H1 (cell line): ENCODE results near the gene CHCHD1. TPM values are rescaled to one million over a fixed set of nuclear protein-coding genes. Genes with fewer than 3 reads are reported as not detected.

Source experiments
- CTCF ChIA-PET: fragments of 300-600 bp; sonication (Branson Sonifier 250); formaldehyde crosslinking; loops from one replicate; lab custom pipeline; 2021; ENCODE audit not compliant: partially characterized antibody; lab: Charles Lee
- POLR2A ChIA-PET: fragments of 300-600 bp; sonication (Branson Sonifier 250); formaldehyde crosslinking; loops from one replicate; lab custom pipeline; 2021; ENCODE audit warnings: inconsistent platforms; ENCODE audit not compliant: partially characterized antibody; lab: Charles Lee
- DNase-seq, 2 experiments: peaks; one replicate each; pipeline versions ENCODE4 v3.0.0 to v3.0.0-alpha.2; 2010 to 2022; ENCODE audit warnings: low spot score in 2 of 2, low read depth in 1 of 2, mixed read lengths in 1 of 2
- FAIRE-seq: peaks from 2 replicates; lab custom pipeline; 2011; peaks lifted over from hg19 to GRCh38; lab: Jason Lieb, UNC
- H2AFZ ChIP-seq: 2 replicates; pipeline ENCODE4 v1.8.1; 2012; ENCODE audit warnings: low read length, inconsistent platforms
- H2AK5ac ChIP-seq: 2 replicates; pipeline ENCODE4 v1.6.1; 2013; ENCODE audit warnings: low read depth, low read length
- H2BK120ac ChIP-seq: replicated peaks from 2 replicates; pipeline ENCODE3; 2013; ENCODE audit warnings: low read depth, low read length, inconsistent platforms
- H2BK12ac ChIP-seq: 2 replicates; pipeline ENCODE4 v1.6.1; 2013; ENCODE audit warnings: low read depth, low read length
- H2BK15ac ChIP-seq: 2 replicates; pipeline ENCODE4 v1.6.1; 2013; ENCODE audit warnings: low read length
- H2BK20ac ChIP-seq: 2 replicates; pipeline ENCODE4 v1.6.1; 2013; ENCODE audit warnings: low read length
- H2BK5ac ChIP-seq: 2 replicates; pipeline ENCODE4 v1.6.1; 2013; ENCODE audit warnings: low read depth, low read length
- H3K14ac ChIP-seq: 2 replicates; pipeline ENCODE4 v1.6.1; 2013; ENCODE audit warnings: inconsistent platforms; ENCODE audit not compliant: insufficient read length
- H3K18ac ChIP-seq: 2 replicates; pipeline ENCODE4 v1.6.1; 2013; ENCODE audit warnings: low read length; ENCODE audit errors: extremely low read depth
- H3K23ac ChIP-seq: 2 replicates; pipeline ENCODE4 v1.6.1; 2013; ENCODE audit warnings: inconsistent platforms; ENCODE audit not compliant: insufficient read length
- H3K23me2 ChIP-seq: 2 replicates; pipeline ENCODE4 v1.6.1; 2013; ENCODE audit warnings: low read depth, low read length
- H3K27ac ChIP-seq: 2 replicates; pipeline ENCODE4 v1.6.1; 2011; ENCODE audit warnings: low read depth, low read length, inconsistent platforms
- H3K27me3 ChIP-seq, 4 experiments: replicated peaks in 1 of 4; 1 replicate in 1 of 4; 2 replicates in 3 of 4; pipeline versions ENCODE4 v1.6.1 to v1.8.1; 2011 to 2013; ENCODE audit warnings: low read length in 3 of 4, mild to moderate bottlenecking in 3 of 4, inconsistent platforms in 2 of 4, mixed read lengths in 2 of 4, moderate library complexity in 1 of 4; ENCODE audit not compliant: control insufficient read depth in 3 of 4, insufficient read depth in 3 of 4; ENCODE audit errors: extremely low read depth in 1 of 4
- H3K36me3 ChIP-seq, 4 experiments: 2 replicates each; pipeline versions ENCODE4 v1.6.1 to v1.8.1; 2011 to 2013; ENCODE audit warnings: mild to moderate bottlenecking in 4 of 4, low read length in 3 of 4, moderate library complexity in 2 of 4, control low read depth in 1 of 4, inconsistent platforms in 1 of 4; ENCODE audit not compliant: insufficient read depth in 4 of 4, control insufficient read depth in 2 of 4
- H3K4ac ChIP-seq: replicated peaks from 2 replicates; pipeline ENCODE3; 2013; ENCODE audit warnings: low read length, low read depth, mixed read lengths, inconsistent platforms; ENCODE audit not compliant: insufficient read length
- H3K4me1 ChIP-seq, 4 experiments: replicated peaks in 1 of 4; 1 replicate in 1 of 4; 2 replicates in 3 of 4; pipeline versions ENCODE4 v1.6.1 to v1.8.1; 2011 to 2013; ENCODE audit warnings: low read length in 3 of 4, inconsistent platforms in 2 of 4, mixed read lengths in 1 of 4; ENCODE audit not compliant: insufficient read depth in 4 of 4, control insufficient read depth in 3 of 4
- H3K4me2 ChIP-seq, 2 experiments: 2 replicates each; pipeline versions ENCODE4 v1.6.1 to v1.8.1; 2011 to 2013; ENCODE audit warnings: low read depth in 2 of 2, low read length in 2 of 2, control low read depth in 1 of 2, inconsistent platforms in 1 of 2, mild to moderate bottlenecking in 1 of 2; ENCODE audit not compliant: insufficient read depth in 1 of 2
- H3K4me3 ChIP-seq, 4 experiments: fragments of 200-600, 300-600 bp in 1 of 4; sonication (generic), shearing (Covaris generic), sonication (Bioruptor Twin) in 1 of 4; 2 replicates each; pipeline versions ENCODE4 v1.5.1 to v1.8.1; 2011 to 2016; ENCODE audit warnings: low read length in 4 of 4, low read depth in 3 of 4, control low read depth in 2 of 4, inconsistent platforms in 2 of 4, mild to moderate bottlenecking in 2 of 4, mixed read lengths in 1 of 4, moderate library complexity in 1 of 4; ENCODE audit not compliant: insufficient read depth in 2 of 4; ENCODE audit errors: extremely low read depth in 1 of 4
- H3K56ac ChIP-seq: replicated peaks from 2 replicates; pipeline ENCODE3; 2013; ENCODE audit warnings: low read depth, mild to moderate bottlenecking, mixed read lengths, low read length, inconsistent platforms; ENCODE audit not compliant: insufficient read length
- H3K79me1 ChIP-seq: 2 replicates; pipeline ENCODE4 v1.6.1; 2013; ENCODE audit warnings: low read depth, low read length, control low read depth
- H3K79me2 ChIP-seq, 2 experiments: 2 replicates each; pipeline versions ENCODE4 v1.6.1 to v1.8.1; 2012 to 2013; ENCODE audit warnings: low read length in 2 of 2, mild to moderate bottlenecking in 2 of 2, inconsistent platforms in 1 of 2; ENCODE audit not compliant: insufficient read depth in 2 of 2, control insufficient read depth in 1 of 2
- H3K9ac ChIP-seq, 4 experiments: replicated peaks in 1 of 4; 1 replicate in 1 of 4; 2 replicates in 3 of 4; pipeline versions ENCODE4 v1.6.1 to v1.8.1; 2011 to 2013; ENCODE audit warnings: low read depth in 3 of 4, low read length in 3 of 4, control low read depth in 2 of 4, mild to moderate bottlenecking in 2 of 4, moderate library complexity in 2 of 4, inconsistent platforms in 1 of 4; ENCODE audit errors: extremely low read depth in 1 of 4
- H3K9me3 ChIP-seq, 2 experiments: 2 replicates each; pipeline versions ENCODE4 v1.6.1 to v1.8.1; 2012 to 2013; ENCODE audit warnings: mild to moderate bottlenecking in 2 of 2, moderate library complexity in 2 of 2, control low read depth in 1 of 2, inconsistent platforms in 1 of 2, low read depth in 1 of 2, low read length in 1 of 2, mixed read lengths in 1 of 2; ENCODE audit not compliant: insufficient read depth in 2 of 2
- H4K20me1 ChIP-seq, 2 experiments: replicated peaks in 1 of 2; 2 replicates each; pipeline versions ENCODE3 to v1.8.1; 2011 to 2013; ENCODE audit warnings: inconsistent platforms in 2 of 2, low read length in 2 of 2, mild to moderate bottlenecking in 1 of 2; ENCODE audit not compliant: insufficient read depth in 2 of 2, control insufficient read depth in 1 of 2
- H4K5ac ChIP-seq: 2 replicates; pipeline ENCODE4 v1.6.1; 2013; ENCODE audit warnings: low read length, low read depth, mixed read lengths, inconsistent platforms; ENCODE audit not compliant: insufficient read length
- H4K8ac ChIP-seq: 2 replicates; pipeline ENCODE4 v1.8.0; 2013; ENCODE audit warnings: mild to moderate bottlenecking, moderate library complexity, low read length, inconsistent platforms; ENCODE audit not compliant: insufficient read depth; ENCODE audit errors: extremely low read depth
- H4K91ac ChIP-seq: replicated peaks from 2 replicates; pipeline ENCODE3; 2013; ENCODE audit warnings: low read length, mixed read lengths, inconsistent platforms; ENCODE audit not compliant: insufficient read length
- BCL11A ChIP-seq, 2 experiments: IDR thresholded peaks; one replicate each; pipeline ENCODE4 v1.6.1; 2011; ENCODE audit warnings: low read depth in 2 of 2, low read length in 2 of 2, mild to moderate bottlenecking in 2 of 2
- CHD2 ChIP-seq: IDR thresholded peaks from 2 replicates; pipeline ENCODE4 v1.6.1; 2012; ENCODE audit warnings: low read length, improper control_type of control experiment
- GTF2F1 ChIP-seq: IDR thresholded peaks from 2 replicates; pipeline ENCODE4 v1.6.1; 2012; ENCODE audit warnings: low read depth, low read length, improper control_type of control experiment, borderline replicate concordance
- JUND ChIP-seq: IDR thresholded peaks from 2 replicates; pipeline ENCODE4 v1.6.1; 2011; ENCODE audit warnings: mild to moderate bottlenecking, improper control_type of control experiment, low read length
- MAFK ChIP-seq: IDR thresholded peaks from 2 replicates; pipeline ENCODE4 v1.6.1; 2012; ENCODE audit warnings: low read depth, mild to moderate bottlenecking, improper control_type of control experiment, low read length
- POLR2AphosphoS5 ChIP-seq: IDR thresholded peaks from 2 replicates; pipeline ENCODE4 v1.6.1; 2011; ENCODE audit warnings: low read depth, low read length
- RBBP5 ChIP-seq: IDR thresholded peaks from 2 replicates; pipeline ENCODE4 v1.7.1; 2012; ENCODE audit warnings: low read depth, mild to moderate bottlenecking, inconsistent platforms, low read length, moderate library complexity, borderline replicate concordance
- SP2 ChIP-seq: IDR thresholded peaks from 2 replicates; pipeline ENCODE4 v1.6.1; 2012; ENCODE audit warnings: mild to moderate bottlenecking, low read length, inconsistent platforms
- TAF7 ChIP-seq: optimal IDR thresholded peaks from 2 replicates; pipeline ENCODE3; 2011; ENCODE audit warnings: low read depth, mild to moderate bottlenecking, inconsistent platforms, low read length, moderate library complexity, borderline replicate concordance
- TBP ChIP-seq: IDR thresholded peaks from 2 replicates; pipeline ENCODE4 v1.6.1; 2011; ENCODE audit warnings: low read depth, low read length, improper control_type of control experiment
- TCF12 ChIP-seq: IDR thresholded peaks from 2 replicates; pipeline ENCODE4 v1.6.1; 2011; ENCODE audit warnings: low read depth, mild to moderate bottlenecking, low read length
- WGBS, 2 experiments: shearing (Covaris generic) in 1 of 2; methylation state at CpG; one replicate each; pipeline versions ENCODE4 v1.1.6 to v1.1.7; 2013 to 2015; ENCODE audit warnings: low lambda C conversion rate in 2 of 2, mixed read lengths in 2 of 2, inconsistent platforms in 1 of 2, low coverage in 1 of 2, missing lambda C conversion rate in 1 of 2; ENCODE audit not compliant: insufficient replicate concordance in 2 of 2, insufficient coverage in 1 of 2, insufficient read length in 1 of 2; ENCODE audit errors: extremely low coverage in 1 of 2, missing lambda C conversion rate in 1 of 2; 5-methylcytosine and 5-hydroxymethylcytosine counted together
- polyA plus RNA-seq, 7 experiments: library from polyadenylated mRNA; depleted of rRNA in 3 of 7; stranded (reverse) in 5 of 7; unstranded in 2 of 7; fragments of >200 nt in 5 of 7; fragments of 200-250 nt in 2 of 7; gene quantifications; 1 replicate in 5 of 7; 2 replicates in 1 of 7; 4 replicates in 1 of 7; pipeline versions ENCODE4 v1.2.1 to v1.2.3, GENCODE V29; 2011 to 2013; ENCODE audit warnings: missing spikeins in 2 of 7, mixed read lengths in 2 of 7
- total RNA-seq: library from RNA; stranded (reverse); fragmentation: NEBNext Ultra II Directional; extraction: Animal tissue kit (Norgen Biotek cat#: 25700); gene quantifications from 2 replicates; pipeline ENCODE4 v1.2.1, GENCODE V29; 2021

The CHCHD1 gene
- total and polyA plus RNA-seq, 2 of the 8 experiments (the other 6 are each of a cell fraction or from before 2014, with no cell fraction given) = 44.9 to 58.1 TPM

- Histone ChIP-seq H2BK120ac (no peak overlapping the region), H4K8ac (no peak overlapping the region), H3K4me2 (no peak overlapping the region), H2BK20ac (no peak overlapping the region), H4K5ac (no peak overlapping the region), H3K14ac (no peak overlapping the region), H3K36me3 (peaks cover 3 to 22% (median 9%) of the 10 kb centered on the region in 4 experiments; a peak in 6 of 8 replicates), H3K23ac (no peak overlapping the region), H3K79me2 (no peaks in the 10 kb centered on the region), H4K20me1 (peaks cover 0 to 4% of the 10 kb centered on the region in 2 experiments), H3K27ac (no peak overlapping the region), H3K56ac (no peak overlapping the region), H3K23me2 (no peaks in the 10 kb centered on the region), H3K27me3 (no peaks in the 10 kb centered on the region; a peak in 1 of 7 replicates), H3K4me3 (no peak overlapping the region), H2AK5ac (no peak overlapping the region), H3K4me1 (no peaks in the 10 kb centered on the region; a peak in 1 of 7 replicates), H3K4ac (no peak overlapping the region), H2BK15ac (no peak overlapping the region), H4K91ac (no peak overlapping the region), H2BK12ac (no peak overlapping the region), H3K9ac (no peak overlapping the region), H2AFZ (no peak overlapping the region), H3K9me3 (no peaks in the 10 kb centered on the region), H3K79me1 (no peaks in the 10 kb centered on the region), H3K18ac (no peak overlapping the region), H2BK5ac (no peak overlapping the region)
- TF ChIP-seq CHD2 (no peak), MAFK (no peak), RBBP5 (no peak), POLR2AphosphoS5 (no peak), TCF12 (no peak), TAF7 (no peak), TBP (no peak), SP2 (no peak), BCL11A (IDR thresholded peaks at IDR 0.05; ENCODE audit: low read depth in 2 of 2, low read length in 2 of 2) (no peak), GTF2F1 (no peak), JUND (no peak)
- no peak for DNase-seq
- CTCF ChIA-PET = interaction anchor here (0.5 to 16.0 kb wide), 8 partner anchors 8 to 175 kb away, joined by 3 to 209 read pairs (median 3); partner anchors contain the start of gene CHCHD1
- FAIRE-seq = no peak
- WGBS, 2 experiments = 97% methylated on average over 5 of the region's 5 CpGs; no CpG with 5 or more reads in 1 of the 2 experiments
- POLR2A ChIA-PET = interaction anchor here (1.2 to 2.4 kb wide), 3 partner anchors 12 to 46 kb away, joined by 3 to 9 read pairs (median 7); a partner anchor contains a TSS
These were observed 36.0 kb downstream of the CHCHD1 start for GRCh38 chr10:73817826-73818225.
